HG02588 (cell line): ENCODE results near the gene ARL11.
"Not testable (repeated sequence)": the region's sequence is repeated elsewhere in the genome, so short reads cannot be mapped to it uniquely, and the experiment has no call there.

Source experiments
- ATAC-seq: cut with Tn5 transposase; IDR thresholded peaks from one replicate; pipeline ENCODE4 v1.9.1; 2021; ENCODE audit warnings: mild to moderate bottlenecking, moderate library complexity; ENCODE audit not compliant: unreplicated experiment

Gene ARL11

DNA sequence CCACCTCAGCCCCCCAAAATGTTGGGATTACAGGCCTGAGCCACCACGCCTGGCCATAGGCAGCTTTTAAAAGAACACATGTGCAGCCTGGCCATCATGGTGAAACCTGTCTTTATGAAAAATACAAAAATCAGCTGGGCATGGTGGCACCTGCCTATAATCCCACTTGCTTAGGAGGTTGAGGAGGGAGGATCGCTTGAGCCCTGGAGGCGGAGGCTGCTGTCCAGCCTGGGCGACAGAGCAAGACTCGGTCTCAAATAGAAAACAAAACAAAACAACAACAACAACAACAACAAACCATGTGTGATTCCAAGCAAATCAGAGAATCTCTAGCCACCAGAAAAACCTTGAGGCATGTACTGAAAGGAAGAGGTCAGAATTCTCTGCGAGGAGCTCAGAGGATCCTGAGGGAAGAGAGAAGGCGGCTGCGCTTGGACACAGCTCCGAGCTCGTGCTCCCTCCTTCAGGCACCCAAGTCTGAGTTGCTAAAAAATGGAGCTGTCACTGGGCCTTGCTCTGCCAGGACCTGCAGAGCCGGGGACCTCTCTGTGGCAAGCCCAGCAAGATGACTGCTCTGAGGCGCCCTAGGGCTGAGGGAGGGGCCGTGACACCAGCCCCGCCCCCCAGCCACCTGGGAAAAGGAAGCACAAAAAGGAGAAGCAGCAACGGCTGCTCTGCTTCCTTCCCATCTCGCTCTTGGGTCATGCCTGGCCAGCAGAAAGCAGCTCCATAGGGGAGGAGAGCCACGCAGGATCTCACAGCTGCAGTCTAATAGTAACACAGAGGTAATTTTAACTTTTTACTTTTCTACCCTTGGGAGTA is at the start of gene ARL11:
ARL11 (plus strand) TSS at position 677 of the 822 bp plus-strand sequence. CDS start 1,941 bp downstream, outside the sequence.
- ATAC-seq: peak; percentile 90

DNA sequence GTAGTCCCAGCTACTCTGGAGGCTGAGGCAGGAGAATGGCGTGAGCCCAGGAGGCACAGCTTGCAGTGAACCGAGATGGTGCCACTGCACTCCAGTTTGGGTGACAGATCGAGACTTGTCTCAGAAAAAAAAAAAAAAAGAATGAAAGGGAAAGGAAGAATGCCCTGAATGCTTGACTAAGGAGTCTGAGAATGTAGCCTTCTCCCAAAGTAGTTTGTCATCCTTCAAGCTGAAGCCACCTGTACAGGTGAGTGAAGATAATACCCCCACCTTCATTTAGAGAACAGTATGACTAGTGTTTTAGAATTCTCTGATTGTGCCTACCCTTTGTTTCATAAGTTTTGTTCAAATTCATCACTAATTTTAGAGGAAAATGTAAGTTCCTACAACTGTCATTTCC is 48.8 kb upstream of the ARL11 start:
- ATAC-seq: no peak

DNA sequence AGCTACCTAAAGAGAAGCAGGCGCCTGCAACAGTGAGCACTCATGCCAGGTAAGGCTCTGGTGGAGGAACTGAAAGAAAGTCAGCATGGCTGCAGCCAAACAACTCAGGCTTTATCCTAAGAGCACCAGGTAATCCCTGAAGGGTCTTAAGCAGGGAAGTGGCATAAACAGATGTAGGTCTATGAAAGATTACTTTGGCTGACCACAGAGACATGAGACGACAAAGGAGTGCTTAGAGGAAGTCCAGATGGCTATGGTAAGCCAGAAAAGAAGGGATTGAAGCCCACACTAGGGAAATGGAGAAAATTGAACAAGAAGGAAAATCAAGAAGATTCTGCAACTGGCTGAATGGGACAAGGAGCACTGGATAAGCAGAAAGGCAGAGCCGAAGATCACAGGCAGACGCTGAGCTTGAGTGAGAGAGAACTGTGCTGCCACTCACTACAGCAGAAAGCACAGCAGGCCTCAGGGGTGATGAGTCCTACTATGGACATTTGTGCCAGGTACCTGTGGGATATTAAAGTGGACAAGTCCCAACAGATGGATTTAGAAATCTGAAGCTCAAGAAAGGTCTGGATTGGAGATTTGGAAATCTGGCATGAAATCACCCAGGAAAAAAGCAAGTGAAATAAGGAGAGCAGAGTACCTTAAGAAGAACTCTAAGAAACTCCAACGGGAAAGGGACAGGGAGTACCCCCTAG is 47.2 kb upstream of the ARL11 start:
- no peak for ATAC-seq

DNA sequence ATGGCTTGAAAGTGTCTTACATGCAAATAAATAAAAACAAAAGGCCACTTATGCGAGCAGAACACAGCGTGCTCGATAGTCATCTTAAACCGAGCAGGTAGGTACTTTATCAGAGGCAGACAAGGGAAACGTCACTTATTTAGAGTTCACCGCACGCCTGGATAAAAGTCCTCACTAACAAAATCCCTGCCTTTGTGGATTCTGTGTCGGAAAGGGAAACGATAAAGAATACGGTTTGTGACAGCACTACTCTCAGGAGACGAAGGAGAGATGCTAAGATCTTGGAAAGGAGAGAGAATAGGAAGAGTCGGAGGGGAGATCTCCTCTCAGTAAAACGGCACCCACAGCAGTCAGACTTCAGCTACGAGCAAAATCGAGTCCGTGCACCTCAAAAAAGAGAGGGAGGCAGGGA is 43.5 kb upstream of the ARL11 start:
- peak; percentile 12 for ATAC-seq

DNA sequence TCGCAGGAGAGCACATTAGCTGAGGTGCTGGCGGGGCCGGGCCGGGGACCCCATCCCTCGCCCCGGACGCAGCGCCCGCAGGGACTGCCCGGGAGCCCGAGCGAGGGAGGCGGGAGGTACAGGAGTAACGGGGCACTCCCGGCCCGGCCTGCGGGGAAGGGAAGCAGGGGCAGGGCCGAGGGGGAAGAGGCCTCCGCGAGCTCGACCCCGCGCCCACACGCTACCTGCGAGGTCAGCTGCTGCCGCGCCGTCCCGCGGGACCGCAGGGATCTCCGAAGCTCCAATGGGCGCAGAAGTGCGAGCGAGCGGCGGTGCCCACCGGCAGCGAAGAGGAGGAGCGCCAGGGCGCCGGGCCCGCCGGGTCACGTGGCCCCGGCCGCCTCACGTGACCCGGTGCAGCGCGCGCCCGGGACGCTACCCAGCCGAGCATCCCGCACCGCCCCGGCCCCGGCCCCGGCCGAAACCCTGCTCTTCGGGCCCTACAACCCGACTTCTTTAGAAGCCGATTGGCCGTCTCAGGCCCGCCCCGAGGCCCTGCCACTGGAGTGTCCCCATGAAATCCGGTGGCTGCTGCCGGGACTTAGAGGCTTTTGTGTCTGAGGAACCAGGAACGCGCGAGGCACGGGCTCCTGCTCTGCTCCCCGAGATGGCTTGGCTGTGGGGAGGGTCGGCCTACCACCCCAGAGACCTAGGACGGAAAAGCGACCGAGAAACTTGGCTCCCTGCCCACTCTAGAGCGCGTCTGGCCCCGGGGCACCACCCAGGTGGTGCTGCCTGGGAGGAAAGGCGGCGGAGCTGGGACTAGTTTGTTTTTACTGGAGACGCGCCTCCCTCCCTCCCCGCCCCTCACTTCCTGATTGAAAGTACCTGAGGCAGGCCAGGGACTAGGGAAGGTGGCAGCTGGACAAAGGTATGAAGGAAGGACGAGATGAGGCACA is 42.8 kb upstream of the ARL11 start, which contains the start of gene RCBTB1:
RCBTB1 (minus strand) TSS at position 339 of the 938 bp plus-strand sequence. CDS start 18,279 bp downstream, outside the sequence.
- peak; percentile 90 for ATAC-seq

DNA sequence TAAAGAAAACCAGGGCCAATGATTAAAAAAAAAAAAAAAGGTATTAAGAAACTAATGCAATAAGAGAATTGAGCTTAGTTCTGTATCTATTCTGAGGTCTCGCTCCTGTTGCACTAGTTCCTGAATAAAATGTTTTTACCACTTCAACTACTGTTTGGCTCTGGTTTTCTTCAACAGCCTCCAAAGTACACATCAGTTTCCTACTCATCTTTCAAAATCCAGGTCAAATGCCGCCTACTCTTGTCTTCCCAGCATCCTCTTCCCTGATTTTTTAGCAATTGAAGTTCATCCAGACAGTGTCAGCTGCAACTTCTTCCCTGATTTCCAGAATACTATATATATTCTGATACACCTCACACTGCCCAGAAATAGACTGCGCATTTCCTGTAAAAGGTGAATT is 41.6 kb upstream of the ARL11 start:
- no peak for ATAC-seq

DNA sequence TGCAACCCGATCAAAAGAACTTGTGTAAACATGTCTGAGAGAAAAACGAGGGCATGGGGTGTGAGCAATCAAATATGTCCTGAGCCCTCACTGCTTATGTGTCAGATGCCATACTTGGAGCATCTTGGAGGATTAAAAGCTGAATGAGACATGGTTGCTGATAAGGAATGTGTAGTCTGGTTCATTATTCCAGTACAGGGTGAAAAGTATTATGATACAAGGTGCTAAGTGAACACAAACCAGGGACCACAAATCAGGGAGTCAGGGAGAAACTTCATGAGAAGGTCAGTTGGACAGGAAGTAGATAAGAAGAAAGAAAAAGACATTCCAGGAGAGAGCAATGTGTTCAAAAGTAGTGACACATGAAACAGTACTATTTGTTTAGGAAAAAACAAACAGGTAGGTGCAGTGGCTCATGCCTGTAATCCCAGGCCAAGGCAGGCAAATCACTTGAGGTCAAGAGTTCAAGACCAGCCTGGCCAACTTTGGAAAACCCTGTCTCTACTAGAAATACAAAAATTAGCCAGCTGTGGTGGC is 40.9 kb upstream of the ARL11 start:
- ATAC-seq: no peak

DNA sequence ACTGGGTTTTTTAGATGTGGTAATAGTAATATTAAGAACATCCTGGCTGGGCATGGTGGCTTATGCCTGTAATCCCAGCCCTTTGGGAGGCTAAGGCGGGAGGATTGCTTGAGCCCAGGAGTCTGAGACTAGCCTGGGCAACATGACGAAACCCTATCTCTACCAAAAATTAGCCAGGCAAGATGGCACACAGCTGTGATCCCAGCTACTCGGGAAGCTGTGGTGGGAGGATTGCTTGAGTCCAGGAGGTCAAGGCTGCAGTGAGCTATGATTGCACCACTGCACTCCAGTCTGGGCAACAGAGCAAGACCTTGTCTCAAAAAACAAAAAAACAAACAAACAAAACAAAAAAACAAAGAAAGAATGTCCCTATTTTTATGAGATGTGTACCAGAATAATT is 37.6 kb upstream of the ARL11 start:
- ATAC-seq: not testable (repeated sequence)

DNA sequence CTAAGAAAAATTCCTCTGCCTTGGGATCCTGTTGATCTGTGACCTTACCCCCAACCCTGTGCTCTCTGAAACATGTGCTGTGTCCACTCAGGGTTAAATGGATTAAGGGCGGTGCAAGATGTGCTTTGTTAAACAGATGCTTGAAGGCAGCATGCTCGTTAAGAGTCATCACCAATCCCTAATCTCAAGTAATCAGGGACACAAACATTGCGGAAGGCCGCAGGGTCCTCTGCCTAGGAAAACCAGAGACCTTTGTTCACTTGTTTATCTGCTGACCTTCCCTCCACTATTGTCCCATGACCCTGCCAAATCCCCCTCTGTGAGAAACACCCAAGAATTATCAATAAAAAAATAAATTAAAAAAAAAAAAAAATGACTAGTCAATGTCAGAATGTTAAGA is 34.4 kb upstream of the ARL11 start:
- ATAC-seq: not testable (repeated sequence)

DNA sequence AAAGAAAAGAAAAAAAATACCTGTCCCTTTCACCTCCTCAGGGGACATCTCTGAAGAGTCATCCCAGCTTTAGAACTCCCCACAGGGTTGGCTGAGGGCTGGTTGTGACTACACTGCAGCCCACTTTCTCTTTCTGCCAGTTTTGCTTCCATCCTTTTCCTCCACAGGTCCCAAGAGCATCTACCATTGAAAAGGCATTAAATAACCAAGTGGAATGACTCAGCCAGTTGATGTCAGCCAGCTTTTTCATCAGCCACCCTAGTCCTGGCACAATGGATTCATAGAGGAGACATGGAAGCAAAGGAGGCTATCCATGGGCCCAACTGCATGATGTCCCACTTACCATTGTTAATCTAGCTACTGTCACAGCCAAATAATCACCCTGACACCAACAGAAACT is 33.7 kb upstream of the ARL11 start:
- no peak for ATAC-seq

DNA sequence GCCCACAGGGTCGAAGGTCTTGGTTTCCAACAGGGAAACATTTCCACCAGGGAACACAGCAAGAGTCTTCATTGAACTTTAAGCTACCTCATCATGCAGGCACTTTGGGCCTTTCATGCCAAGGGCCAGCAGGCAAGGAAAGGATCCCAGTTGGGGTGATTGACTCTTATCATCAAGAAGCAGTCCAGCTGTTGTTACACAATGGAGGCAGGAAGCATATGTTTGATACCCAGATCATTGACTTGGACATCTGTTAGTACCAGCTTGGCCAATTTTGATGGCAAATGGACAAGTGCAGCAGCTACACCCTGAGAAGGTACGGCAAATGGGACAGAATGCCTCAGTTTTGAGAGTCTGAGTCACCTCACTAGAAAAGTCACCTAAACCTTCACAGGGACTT is 32.1 kb upstream of the ARL11 start:
- ATAC-seq: no peak

DNA sequence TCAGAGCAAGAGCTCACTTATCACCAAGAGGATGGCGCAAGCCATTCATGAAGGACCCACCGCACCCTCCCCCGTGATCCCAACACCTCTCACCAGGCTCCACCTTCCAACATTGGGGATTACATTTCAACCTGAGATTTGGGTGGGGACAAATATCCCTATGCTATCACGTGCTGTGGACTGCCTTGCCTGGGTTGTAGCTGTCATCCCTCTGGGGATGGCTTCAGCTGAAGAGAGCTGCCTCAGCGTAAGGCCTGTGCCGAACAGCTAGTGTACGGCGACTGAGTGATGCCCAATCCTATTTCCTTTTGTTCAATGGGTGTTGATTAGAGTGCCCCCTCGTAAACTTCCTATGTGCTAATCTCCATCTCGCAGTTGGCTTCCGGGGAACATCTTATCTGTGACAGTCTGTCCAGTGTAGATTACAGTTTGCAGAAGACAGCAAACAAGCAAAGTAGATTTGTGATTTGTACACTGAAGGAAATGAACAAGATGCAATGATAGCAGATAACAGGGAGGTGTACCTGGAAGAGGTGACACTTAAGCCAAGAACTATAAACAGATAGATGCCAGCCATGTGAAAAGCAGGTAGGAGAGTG is 31.2 kb upstream of the ARL11 start:
- ATAC-seq: no peak

DNA sequence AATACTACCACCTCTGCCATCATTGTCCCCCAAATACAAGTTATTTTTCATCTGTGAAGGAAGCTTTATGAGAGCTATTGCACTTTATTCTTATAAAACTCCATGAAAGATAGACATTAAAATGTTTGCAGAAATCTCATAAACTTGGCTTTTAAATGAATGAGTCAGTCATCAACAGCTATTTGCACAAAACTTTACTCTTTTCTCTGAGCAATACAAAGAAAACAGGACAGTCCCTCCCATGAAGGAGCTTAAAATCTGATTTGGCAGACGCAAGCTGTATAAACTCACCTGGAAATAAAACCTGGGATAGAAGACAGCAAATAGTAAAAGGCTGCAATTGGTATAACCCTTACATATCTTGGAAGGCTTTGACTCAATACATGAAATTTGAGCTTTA is 26.3 kb upstream of the ARL11 start:
- ATAC-seq: no peak

DNA sequence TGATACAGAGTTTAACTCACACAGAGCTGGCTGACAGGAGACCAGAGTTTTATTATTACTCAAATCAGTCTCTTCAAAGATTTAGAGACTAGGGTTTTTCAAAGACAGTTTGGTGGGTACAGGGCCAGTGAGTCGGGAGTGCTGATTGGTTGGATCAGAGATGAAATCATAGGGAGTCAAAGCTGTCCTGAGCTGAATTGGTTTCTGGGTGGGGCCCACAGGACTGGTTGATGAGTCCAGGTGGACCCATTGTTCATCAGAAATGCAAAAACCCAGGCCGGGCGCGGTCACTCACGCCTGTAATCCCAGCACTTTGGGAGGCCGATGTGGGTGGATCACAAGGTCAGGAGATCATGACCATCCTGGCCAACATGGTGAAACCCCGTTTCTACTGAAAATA is 25.7 kb upstream of the ARL11 start:
- not testable (repeated sequence) for ATAC-seq

DNA sequence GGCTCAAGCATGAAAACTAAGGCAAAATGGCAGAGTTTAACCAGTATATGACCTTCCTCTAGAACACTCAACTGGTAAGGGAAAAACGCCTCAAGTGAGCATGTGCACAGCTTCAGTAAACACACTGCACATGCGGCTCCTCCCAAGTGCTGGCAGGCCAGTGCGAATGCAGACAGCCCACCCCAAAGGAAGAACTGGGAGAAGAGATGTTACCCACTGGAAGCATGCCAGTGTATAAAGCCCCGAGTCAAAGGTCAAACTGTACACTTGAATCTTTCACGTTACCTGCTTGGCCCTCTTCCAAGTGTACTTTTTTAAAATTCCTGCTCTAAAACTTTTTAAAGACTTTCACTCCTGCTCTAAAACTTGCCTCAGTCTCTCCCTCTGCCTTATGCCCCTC is 23.7 kb upstream of the ARL11 start:
- no peak for ATAC-seq

DNA sequence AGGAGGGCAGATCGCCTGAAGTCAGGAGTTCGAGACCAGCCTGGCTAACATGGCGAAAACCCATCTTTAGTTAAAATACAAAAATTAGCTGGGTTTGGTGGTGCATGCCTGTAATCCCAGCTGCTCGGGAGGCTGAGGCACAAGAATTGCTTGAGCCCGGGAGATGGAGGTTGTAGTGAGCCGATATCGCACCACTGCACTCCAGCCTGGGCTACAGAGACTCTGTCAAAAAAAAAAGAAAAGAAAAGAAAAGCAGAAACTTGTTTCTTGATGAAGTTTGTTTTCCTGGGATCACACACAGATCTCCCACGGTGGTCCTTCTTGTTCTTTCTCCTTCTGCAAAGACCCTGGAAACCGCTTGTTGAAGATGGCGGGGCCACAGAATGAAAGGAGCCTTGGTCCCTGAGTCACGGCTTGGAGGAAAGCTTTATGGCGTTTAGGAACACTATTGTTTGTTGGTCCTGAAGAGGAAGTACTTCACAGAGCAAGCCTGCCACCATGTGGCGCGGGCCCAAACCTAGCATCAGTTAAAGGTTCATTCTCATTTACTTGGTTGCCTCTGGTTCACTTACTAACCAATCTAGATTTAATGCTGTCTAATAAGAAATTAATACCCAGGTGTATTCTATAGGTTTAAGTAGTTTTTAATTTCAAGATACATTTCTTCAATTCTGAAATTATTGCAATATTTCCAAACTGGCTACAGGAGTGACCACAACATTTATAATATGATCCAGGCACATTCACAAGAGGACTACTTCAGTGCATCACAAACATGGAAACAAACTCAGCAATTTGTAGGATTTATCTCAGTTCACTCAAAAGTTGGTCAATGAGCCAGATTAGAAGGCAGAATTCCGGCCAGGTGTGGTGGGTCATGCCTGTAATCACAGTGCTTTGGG is 21.3 kb upstream of the ARL11 start:
- peak; percentile 94 for ATAC-seq

DNA sequence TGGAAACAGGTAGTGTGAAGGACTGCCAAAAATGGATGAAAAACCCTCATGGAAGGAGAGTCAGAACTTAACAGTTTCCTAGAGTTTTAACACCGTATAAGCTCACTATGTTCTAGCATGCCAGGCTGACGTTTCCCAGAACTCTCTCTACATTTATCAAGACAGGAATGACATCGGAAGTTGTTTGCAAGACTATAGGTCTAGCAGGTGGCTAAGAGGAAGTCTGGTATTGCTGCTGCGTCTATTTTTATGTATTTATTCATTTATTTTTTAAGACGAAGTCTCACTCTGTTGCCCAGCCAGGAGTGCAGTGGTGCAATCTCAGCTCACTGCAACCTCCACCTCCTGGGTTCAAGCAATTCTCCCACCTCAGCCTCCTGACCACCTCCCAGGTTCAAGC is 20.5 kb upstream of the ARL11 start:
- no peak for ATAC-seq

DNA sequence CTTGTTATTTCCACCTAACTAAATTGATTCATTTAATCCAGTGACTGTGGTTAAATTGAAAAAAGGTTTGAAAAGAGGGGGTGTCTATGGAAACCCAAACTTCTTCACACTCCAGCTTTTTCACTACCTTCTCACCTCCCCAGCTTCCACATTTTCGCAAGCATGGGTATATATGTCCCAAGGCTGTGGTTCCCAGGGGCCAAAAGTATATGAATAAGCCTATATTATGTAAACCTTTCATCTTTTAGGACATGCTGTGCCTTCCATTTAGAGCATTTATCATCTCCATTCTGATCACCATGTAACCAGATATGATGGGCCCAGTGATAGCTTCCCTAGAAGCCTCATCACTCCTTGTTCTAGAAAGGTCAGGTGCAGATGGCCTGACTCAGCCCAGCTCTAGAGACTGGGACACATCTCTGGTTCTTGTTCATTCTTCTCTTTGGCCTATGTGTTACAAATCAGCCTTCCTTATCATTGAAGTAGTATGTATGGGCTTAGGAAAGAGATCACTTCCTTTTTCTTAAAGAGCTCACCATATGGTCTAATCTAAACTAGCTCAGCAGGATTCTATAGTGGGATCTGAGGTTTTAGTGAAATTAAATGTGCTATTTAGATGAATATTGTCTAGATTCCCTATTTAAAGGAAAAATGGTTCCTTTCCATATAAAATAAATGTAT is 19.5 kb upstream of the ARL11 start:
- no peak for ATAC-seq

DNA sequence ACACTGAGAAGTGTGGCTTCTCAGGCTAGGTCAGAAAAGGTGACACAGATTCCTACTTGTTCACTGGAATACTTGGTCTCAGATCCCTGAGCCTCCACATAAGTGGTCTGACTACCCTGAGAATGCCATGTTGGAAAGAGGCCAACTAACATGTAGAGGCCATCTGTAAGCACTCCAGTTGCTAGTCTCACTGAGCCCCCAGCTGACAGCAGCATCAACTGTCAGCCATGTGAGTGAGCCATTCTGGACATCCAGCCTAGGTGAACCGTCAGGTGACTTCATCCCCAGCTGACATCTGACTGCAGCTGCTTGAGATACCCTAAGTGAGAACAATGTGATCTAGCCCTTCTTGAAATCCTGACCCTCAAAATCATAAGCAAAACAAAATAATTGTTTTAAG is 18.1 kb upstream of the ARL11 start:
- ATAC-seq: no peak
